Measurements from ENCODE around the gene SPNS3. TPM values are rescaled to one million over a fixed set of nuclear protein-coding genes. Genes with fewer than 3 reads are reported as not detected.
A peak's percentile ranks its signal among the peaks of the same experiment; 100 is the strongest.

SPNS3 gene
- total and polyA plus RNA-seq, 9 of the 15 experiments (the other 6 are each of a cell fraction or from before 2014, with no cell fraction given) = not detected

DNA sequence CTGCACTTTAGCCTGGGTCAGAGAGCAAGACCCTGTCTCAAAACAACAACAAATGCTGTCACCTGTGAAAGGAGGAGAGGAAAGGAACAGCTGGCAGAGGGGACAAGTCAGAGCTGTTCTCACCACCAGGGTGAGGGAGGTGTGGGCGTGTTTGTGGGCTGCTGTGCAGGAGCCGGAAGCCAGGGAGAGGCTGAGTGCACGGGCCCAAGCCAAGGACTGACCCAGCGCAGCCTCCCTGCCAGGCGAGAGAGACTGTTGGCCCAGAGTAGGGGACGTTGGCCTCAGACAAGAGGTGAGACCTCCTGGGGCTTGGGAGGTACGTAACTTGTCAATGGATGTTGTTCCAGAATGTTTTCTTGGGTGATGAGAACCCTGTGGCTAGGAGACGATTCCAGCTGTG, 75.7 kb downstream of the SPNS3 start:
- H3K27ac ChIP-seq (ENCODE audit: extremely low read depth, low read depth, low read length) = no peak overlapping the region
- H3K36me3 ChIP-seq (ENCODE audit: control insufficient read depth, insufficient read depth, low read length) = no peaks in the 10 kb centered on the region
- ChIA-PET CTCF (ENCODE audit: low intra/inter-chr PET ratio) (no interaction called here), POLR2A (interaction anchor here (1.2 kb wide), 1 partner anchor 14 kb away, joined by 3 read pairs; no protein-coding TSS in a partner anchor)
- H3K27me3 ChIP-seq (ENCODE audit: control insufficient read depth in 2 of 2, insufficient read depth in 2 of 2, low read length in 2 of 2) = peaks cover 0 to 72% of the 10 kb centered on the region in 2 experiments; a peak in 2 of 5 replicates
- 19% methylated on average over 5 of the region's 8 CpGs for WGBS (ENCODE audit: insufficient coverage, low coverage, missing lambda C conversion rate)
- in situ Hi-C loops (cut with MboI) = no loop called here
- no peaks in the 10 kb centered on the region for H3K9me1 ChIP-seq (ENCODE audit: control insufficient read depth, insufficient read depth, low read length)
- H3K4me3 ChIP-seq = no peak overlapping the region
- no peak overlapping the region for H3K4me2 ChIP-seq (ENCODE audit: insufficient read depth, low read length)
- FAIRE-seq (no peak), ATAC-seq (peak; percentile 39), DNase-seq (ENCODE audit: extremely low read depth in 1 of 4, low spot score in 3 of 4) (peak in 1 of 4 experiments; percentile 24)
- no peak overlapping the region for H2AFZ ChIP-seq (ENCODE audit: low read depth, low read length)
- no peak overlapping the region for H3K9ac ChIP-seq (ENCODE audit: insufficient read depth in 1 of 2, low read depth in 2 of 2, low read length in 2 of 2)
- peaks cover 5% of the 10 kb centered on the region for H4K20me1 ChIP-seq (replicated peaks; ENCODE audit: control insufficient read depth, insufficient read depth, low read length)
- intact Hi-C loops (cut with micrococcal nuclease) = no loop called here
- peaks cover 5 to 38% of the 10 kb centered on the region in 2 experiments; a peak in 4 of 5 replicates for H3K4me1 ChIP-seq (replicated peaks in 1 of 2; ENCODE audit: control insufficient read depth in 2 of 2, insufficient read depth in 2 of 2, low read length in 2 of 2)
- no TSS peak for BruUV-seq (replicated peaks)
- H3K9me3 ChIP-seq (replicated peaks; ENCODE audit: control insufficient read depth, insufficient read depth, low read depth, low read length) = no peaks in the 10 kb centered on the region
- H3K79me2 ChIP-seq (ENCODE audit: control insufficient read depth, insufficient read depth, low read length) = no peaks in the 10 kb centered on the region
- TF ChIP-seq, protein P1, sequence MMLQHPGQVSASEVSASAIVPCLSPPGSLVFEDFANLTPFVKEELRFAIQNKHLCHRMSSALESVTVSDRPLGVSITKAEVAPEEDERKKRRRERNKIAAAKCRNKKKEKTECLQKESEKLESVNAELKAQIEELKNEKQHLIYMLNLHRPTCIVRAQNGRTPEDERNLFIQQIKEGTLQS (IDR thresholded peaks at IDR 0.05) = no peak
- TF ChIP-seq, protein P1 (CRISPR knock-in tag; conservative IDR thresholded peaks at IDR 0.05) = no peak
- no peak for TF ChIP-seq CEBPG (CRISPR knock-in tag; IDR thresholded peaks at IDR 0.05)
- no peak for TF ChIP-seq CEBPG (tag; conservative IDR thresholded peaks at IDR 0.05 in 1 of 2, IDR thresholded peaks at IDR 0.05 in 1 of 2)
- TF ChIP-seq, protein P2, sequence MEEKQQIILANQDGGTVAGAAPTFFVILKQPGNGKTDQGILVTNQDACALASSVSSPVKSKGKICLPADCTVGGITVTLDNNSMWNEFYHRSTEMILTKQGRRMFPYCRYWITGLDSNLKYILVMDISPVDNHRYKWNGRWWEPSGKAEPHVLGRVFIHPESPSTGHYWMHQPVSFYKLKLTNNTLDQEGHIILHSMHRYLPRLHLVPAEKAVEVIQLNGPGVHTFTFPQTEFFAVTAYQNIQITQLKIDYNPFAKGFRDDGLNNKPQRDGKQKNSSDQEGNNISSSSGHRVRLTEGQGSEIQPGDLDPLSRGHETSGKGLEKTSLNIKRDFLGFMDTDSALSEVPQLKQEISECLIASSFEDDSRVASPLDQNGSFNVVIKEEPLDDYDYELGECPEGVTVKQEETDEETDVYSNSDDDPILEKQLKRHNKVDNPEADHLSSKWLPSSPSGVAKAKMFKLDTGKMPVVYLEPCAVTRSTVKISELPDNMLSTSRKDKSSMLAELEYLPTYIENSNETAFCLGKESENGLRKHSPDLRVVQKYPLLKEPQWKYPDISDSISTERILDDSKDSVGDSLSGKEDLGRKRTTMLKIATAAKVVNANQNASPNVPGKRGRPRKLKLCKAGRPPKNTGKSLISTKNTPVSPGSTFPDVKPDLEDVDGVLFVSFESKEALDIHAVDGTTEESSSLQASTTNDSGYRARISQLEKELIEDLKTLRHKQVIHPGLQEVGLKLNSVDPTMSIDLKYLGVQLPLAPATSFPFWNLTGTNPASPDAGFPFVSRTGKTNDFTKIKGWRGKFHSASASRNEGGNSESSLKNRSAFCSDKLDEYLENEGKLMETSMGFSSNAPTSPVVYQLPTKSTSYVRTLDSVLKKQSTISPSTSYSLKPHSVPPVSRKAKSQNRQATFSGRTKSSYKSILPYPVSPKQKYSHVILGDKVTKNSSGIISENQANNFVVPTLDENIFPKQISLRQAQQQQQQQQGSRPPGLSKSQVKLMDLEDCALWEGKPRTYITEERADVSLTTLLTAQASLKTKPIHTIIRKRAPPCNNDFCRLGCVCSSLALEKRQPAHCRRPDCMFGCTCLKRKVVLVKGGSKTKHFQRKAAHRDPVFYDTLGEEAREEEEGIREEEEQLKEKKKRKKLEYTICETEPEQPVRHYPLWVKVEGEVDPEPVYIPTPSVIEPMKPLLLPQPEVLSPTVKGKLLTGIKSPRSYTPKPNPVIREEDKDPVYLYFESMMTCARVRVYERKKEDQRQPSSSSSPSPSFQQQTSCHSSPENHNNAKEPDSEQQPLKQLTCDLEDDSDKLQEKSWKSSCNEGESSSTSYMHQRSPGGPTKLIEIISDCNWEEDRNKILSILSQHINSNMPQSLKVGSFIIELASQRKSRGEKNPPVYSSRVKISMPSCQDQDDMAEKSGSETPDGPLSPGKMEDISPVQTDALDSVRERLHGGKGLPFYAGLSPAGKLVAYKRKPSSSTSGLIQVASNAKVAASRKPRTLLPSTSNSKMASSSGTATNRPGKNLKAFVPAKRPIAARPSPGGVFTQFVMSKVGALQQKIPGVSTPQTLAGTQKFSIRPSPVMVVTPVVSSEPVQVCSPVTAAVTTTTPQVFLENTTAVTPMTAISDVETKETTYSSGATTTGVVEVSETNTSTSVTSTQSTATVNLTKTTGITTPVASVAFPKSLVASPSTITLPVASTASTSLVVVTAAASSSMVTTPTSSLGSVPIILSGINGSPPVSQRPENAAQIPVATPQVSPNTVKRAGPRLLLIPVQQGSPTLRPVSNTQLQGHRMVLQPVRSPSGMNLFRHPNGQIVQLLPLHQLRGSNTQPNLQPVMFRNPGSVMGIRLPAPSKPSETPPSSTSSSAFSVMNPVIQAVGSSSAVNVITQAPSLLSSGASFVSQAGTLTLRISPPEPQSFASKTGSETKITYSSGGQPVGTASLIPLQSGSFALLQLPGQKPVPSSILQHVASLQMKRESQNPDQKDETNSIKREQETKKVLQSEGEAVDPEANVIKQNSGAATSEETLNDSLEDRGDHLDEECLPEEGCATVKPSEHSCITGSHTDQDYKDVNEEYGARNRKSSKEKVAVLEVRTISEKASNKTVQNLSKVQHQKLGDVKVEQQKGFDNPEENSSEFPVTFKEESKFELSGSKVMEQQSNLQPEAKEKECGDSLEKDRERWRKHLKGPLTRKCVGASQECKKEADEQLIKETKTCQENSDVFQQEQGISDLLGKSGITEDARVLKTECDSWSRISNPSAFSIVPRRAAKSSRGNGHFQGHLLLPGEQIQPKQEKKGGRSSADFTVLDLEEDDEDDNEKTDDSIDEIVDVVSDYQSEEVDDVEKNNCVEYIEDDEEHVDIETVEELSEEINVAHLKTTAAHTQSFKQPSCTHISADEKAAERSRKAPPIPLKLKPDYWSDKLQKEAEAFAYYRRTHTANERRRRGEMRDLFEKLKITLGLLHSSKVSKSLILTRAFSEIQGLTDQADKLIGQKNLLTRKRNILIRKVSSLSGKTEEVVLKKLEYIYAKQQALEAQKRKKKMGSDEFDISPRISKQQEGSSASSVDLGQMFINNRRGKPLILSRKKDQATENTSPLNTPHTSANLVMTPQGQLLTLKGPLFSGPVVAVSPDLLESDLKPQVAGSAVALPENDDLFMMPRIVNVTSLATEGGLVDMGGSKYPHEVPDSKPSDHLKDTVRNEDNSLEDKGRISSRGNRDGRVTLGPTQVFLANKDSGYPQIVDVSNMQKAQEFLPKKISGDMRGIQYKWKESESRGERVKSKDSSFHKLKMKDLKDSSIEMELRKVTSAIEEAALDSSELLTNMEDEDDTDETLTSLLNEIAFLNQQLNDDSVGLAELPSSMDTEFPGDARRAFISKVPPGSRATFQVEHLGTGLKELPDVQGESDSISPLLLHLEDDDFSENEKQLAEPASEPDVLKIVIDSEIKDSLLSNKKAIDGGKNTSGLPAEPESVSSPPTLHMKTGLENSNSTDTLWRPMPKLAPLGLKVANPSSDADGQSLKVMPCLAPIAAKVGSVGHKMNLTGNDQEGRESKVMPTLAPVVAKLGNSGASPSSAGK (IDR thresholded peaks at IDR 0.05) = no peak
- no peak for TF ChIP-seq ZNF583 (CRISPR knock-in tag; IDR thresholded peaks at IDR 0.05)
- TF ChIP-seq NFYB (IDR thresholded peaks at IDR 0.05; ENCODE audit: extremely low read depth, insufficient read length) = no peak
- no peak for TF ChIP-seq SMC3 (conservative IDR thresholded peaks at IDR 0.05; ENCODE audit: insufficient read depth, low read depth, low read length)
- TF ChIP-seq HNRNPL (IDR thresholded peaks at IDR 0.05; ENCODE audit: low read depth, low read length) = no peak

All from K562 (cell line).